Measurements from ENCODE around the gene CATSPERZ. TPM values are rescaled to one million over a fixed set of nuclear protein-coding genes. Genes with fewer than 3 reads are reported as not detected.

Gene CATSPERZ
- total and polyA plus RNA-seq, 2 donors from 2014 or later, result not detected

DNA sequence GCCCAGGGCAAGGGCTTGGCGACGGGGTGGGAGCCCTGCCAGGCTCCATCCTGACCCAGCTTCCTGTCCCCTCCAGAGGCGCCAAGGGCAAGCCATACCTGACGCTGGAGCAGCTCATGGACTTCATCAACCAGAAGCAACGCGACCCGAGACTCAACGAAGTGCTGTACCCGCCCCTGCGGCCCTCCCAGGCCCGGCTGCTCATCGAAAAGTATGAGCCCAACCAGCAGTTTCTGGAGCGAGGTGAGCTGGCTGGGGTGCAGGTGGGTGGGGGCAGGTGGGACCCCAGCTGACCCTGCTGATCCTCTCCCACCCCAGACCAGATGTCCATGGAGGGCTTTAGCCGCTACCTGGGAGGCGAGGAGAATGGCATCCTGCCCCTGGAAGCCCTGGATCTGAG lies 43.9 kb upstream of the CATSPERZ start:
- no peak for FAIRE-seq
- Histone ChIP-seq H3K27ac (ENCODE audit: low read depth in 2 of 2, low read length in 2 of 2) (no peak overlapping the region), H3K9me3 (ENCODE audit: control insufficient read depth in 2 of 3, insufficient read depth in 1 of 3, low read length in 3 of 3) (no peaks in the 10 kb centered on the region), H3K27me3 (ENCODE audit: control insufficient read depth, insufficient read depth, low read length) (no peaks in the 10 kb centered on the region), H3K36me3 (ENCODE audit: control insufficient read depth in 2 of 3, insufficient read depth in 3 of 3, low read length in 3 of 3) (peaks cover 0 to 6% (median 6%) of the 10 kb centered on the region in 3 donors), H3K4me3 (ENCODE audit: low read length in 3 of 3) (no peak overlapping the region), H3K4me1 (ENCODE audit: control insufficient read depth in 2 of 3, insufficient read depth in 2 of 3, low read depth in 1 of 3, low read length in 3 of 3) (peaks cover 0 to 14% (median 5%) of the 10 kb centered on the region in 3 donors), H3K9ac (ENCODE audit: low read length in 3 of 3) (no peak overlapping the region)
- intact Hi-C loops (cut with DNase I), result no loop called here
- peak in 1 of 5 donors; percentile 61 for DNase-seq
- TF ChIP-seq, protein P1, sequence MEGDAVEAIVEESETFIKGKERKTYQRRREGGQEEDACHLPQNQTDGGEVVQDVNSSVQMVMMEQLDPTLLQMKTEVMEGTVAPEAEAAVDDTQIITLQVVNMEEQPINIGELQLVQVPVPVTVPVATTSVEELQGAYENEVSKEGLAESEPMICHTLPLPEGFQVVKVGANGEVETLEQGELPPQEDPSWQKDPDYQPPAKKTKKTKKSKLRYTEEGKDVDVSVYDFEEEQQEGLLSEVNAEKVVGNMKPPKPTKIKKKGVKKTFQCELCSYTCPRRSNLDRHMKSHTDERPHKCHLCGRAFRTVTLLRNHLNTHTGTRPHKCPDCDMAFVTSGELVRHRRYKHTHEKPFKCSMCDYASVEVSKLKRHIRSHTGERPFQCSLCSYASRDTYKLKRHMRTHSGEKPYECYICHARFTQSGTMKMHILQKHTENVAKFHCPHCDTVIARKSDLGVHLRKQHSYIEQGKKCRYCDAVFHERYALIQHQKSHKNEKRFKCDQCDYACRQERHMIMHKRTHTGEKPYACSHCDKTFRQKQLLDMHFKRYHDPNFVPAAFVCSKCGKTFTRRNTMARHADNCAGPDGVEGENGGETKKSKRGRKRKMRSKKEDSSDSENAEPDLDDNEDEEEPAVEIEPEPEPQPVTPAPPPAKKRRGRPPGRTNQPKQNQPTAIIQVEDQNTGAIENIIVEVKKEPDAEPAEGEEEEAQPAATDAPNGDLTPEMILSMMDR (IDR thresholded peaks at IDR 0.05; ENCODE audit: borderline replicate concordance, extremely low read depth, insufficient read depth), result no peak

- Histone ChIP-seq H3K4me3 (ENCODE audit: low read length in 3 of 3) (no peak overlapping the region), H3K27ac (ENCODE audit: low read depth in 2 of 2, low read length in 2 of 2) (no peak overlapping the region), H3K9me3 (ENCODE audit: control insufficient read depth in 2 of 3, insufficient read depth in 1 of 3, low read length in 3 of 3) (no peaks in the 10 kb centered on the region), H3K9ac (ENCODE audit: low read length in 3 of 3) (no peak overlapping the region), H3K36me3 (ENCODE audit: control insufficient read depth in 2 of 3, insufficient read depth in 3 of 3, low read length in 3 of 3) (peaks cover 0 to 6% (median 6%) of the 10 kb centered on the region in 3 donors), H3K27me3 (ENCODE audit: control insufficient read depth, insufficient read depth, low read length) (no peaks in the 10 kb centered on the region), H3K4me1 (ENCODE audit: control insufficient read depth in 2 of 3, insufficient read depth in 2 of 3, low read depth in 1 of 3, low read length in 3 of 3) (peaks cover 0 to 3% (median 0%) of the 10 kb centered on the region in 3 donors)
- peak in 1 of 5 donors; percentile 67 for DNase-seq
- intact Hi-C loops (cut with DNase I), result no loop called here
- no peak for FAIRE-seq
- TF ChIP-seq, protein P1 (IDR thresholded peaks at IDR 0.05; ENCODE audit: borderline replicate concordance, extremely low read depth, insufficient read depth), result no peak
These were observed 41.8 kb upstream of the CATSPERZ start for GRCh38 chr11:64258356-64258755.

GRCh38 chr11:64258946-64259532 lies 41.1 kb upstream of the CATSPERZ start:
- H3K27me3 ChIP-seq (ENCODE audit: control insufficient read depth, insufficient read depth, low read length), result no peaks in the 10 kb centered on the region
- DNase-seq, result peak in 1 of 5 donors; percentile 63
- H3K4me1 ChIP-seq (ENCODE audit: control insufficient read depth in 2 of 3, insufficient read depth in 2 of 3, low read depth in 1 of 3, low read length in 3 of 3), result peaks cover 0 to 2% (median 0%) of the 10 kb centered on the region in 3 donors
- no peaks in the 10 kb centered on the region for H3K9me3 ChIP-seq (ENCODE audit: control insufficient read depth in 2 of 3, insufficient read depth in 1 of 3, low read length in 3 of 3)
- no peak overlapping the region for H3K27ac ChIP-seq (ENCODE audit: low read depth in 2 of 2, low read length in 2 of 2)
- H3K36me3 ChIP-seq (ENCODE audit: control insufficient read depth in 2 of 3, insufficient read depth in 3 of 3, low read length in 3 of 3), result peaks cover 0 to 6% (median 6%) of the 10 kb centered on the region in 3 donors
- FAIRE-seq, result no peak
- TF ChIP-seq, protein P1 (IDR thresholded peaks at IDR 0.05; ENCODE audit: borderline replicate concordance, extremely low read depth, insufficient read depth), result no peak
- intact Hi-C loops (cut with DNase I), result no loop called here
- no peak overlapping the region for H3K4me3 ChIP-seq (ENCODE audit: low read length in 3 of 3)
- no peak overlapping the region for H3K9ac ChIP-seq (ENCODE audit: low read length in 3 of 3)

Data from kidney (tissue), 14 donors.